ENCODE measurements around the gene PHOSPHO2. TPM values are rescaled to one million over a fixed set of nuclear protein-coding genes. Genes with fewer than 3 reads are reported as not detected.

Gene PHOSPHO2, protein sequence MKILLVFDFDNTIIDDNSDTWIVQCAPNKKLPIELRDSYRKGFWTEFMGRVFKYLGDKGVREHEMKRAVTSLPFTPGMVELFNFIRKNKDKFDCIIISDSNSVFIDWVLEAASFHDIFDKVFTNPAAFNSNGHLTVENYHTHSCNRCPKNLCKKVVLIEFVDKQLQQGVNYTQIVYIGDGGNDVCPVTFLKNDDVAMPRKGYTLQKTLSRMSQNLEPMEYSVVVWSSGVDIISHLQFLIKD
- polyA plus RNA-seq (ENCODE audit: insufficient read length in 12 of 12), result 1 to 10 TPM in 10 of 12 donors, not detected in 2; 4.3 to 7.8 (median 6.1) TPM
- long read RNA-seq, donor 1, transcript PHOSPHO2-201 (4 exons, 1,125 nt), result major isoform, 5 of 5 reads
- long read RNA-seq, donor 1, partial matches to known transcripts, result 0 of 5 reads
- long read RNA-seq, donor 1, other reads (novel, unspliced or antisense), result 0 of 5 reads
- long read RNA-seq, donor 2, result 0 reads
- long read RNA-seq, donor 3, result 0 reads
- long read RNA-seq, donor 4, partial matches to known transcripts, result 0 of 2 reads
- long read RNA-seq, donor 4, other reads (novel, unspliced or antisense), result 0 of 2 reads
- long read RNA-seq, donor 5, partial matches to known transcripts, result 0 of 2 reads
- long read RNA-seq, donor 5, other reads (novel, unspliced or antisense), result 0 of 2 reads
- long read RNA-seq, donor 6, result 0 reads
- long read RNA-seq, donor 7, partial matches to known transcripts, result 0 of 1 reads
- long read RNA-seq, donor 7, other reads (novel, unspliced or antisense), result 0 of 1 reads
- long read RNA-seq, donor 8, partial matches to known transcripts, result 0 of 1 reads
- long read RNA-seq, donor 8, other reads (novel, unspliced or antisense), result 0 of 1 reads
- long read RNA-seq, donor 9, partial matches to known transcripts, result 0 of 1 reads
- long read RNA-seq, donor 9, other reads (novel, unspliced or antisense), result 0 of 1 reads
- long read RNA-seq, donor 10, result 0 reads
- long read RNA-seq, donor 11, partial matches to known transcripts, result 0 of 1 reads
- long read RNA-seq, donor 11, other reads (novel, unspliced or antisense), result 0 of 1 reads

DNA sequence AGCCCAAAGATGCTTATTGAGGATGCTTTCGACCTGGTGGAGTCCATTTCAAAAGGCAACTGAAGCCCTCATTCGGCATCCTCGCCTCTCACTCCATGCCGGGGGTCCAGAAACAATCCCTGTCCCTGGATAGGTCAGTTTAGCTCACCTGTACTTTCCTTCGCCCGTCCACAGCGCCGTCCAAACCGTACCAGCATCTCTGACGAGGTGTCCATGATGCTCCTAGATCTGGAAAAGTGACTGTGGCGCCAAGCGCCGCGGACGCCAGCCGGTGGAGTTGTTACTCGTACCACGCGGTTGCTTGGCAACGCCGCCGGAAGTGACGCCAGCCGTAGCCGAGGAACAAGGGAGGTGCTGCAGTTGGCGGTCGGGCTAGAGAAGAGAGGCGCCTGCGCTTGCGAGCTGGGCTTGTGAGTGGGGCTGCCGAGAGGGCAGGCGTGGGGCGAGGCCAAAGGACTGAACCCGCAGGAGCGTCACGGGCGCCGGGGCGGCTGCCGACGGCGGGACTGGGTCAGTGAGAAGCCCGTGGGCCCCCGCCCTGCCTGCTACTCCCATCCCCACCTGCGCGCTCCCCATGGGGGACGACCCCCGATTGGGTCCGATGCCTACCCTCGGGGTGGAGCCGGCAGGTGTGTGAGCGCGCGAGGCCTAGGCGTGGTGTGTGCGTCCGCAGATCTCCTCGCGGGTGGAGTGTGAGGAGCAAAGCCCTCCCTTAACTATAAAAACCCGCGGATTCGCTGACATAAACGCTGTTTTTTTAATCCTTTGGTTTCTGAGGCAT is at the start of gene PHOSPHO2, which contains the start of gene CFAP210:
PHOSPHO2 (plus strand) TSS at position 357 of the 781 bp plus-strand sequence. CDS start 6,503 bp downstream, outside the sequence.
CFAP210 (minus strand) TSS at position 293 of the 781 bp plus-strand sequence; CDS start at position 215, 78 bp downstream.
- DNase-seq, result peak; percentile 96

GRCh38 chr2:169647496-169647895 is 46.8 kb upstream of the PHOSPHO2 start:
- DNase-seq, result no peak

GRCh38 chr2:169649278-169649677 is 45.0 kb upstream of the PHOSPHO2 start:
- DNase-seq, result no peak

- no peak for DNase-seq
These were observed 40.6 kb upstream of the PHOSPHO2 start for GRCh38 chr2:169653636-169654035.

DNA sequence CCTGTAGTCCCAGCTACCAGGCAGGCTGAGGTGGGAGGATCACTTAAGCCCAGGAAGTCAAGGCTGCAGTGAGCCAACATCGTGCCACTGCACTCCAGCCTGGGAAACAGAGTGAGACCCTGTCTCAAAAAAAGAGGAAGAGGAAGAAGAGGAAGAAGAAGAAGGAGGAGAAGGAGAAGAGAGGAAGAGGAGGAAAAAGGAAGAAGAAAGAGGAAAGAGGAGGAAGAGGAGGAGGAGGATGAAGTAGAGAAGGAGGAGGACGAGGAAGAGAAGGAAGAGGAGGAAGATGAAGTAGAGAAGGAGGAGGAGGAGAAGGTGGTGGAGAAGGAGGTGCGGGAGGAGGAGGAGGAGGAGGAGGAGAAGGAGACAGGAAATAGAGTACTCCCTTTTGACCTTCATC is 38.1 kb upstream of the PHOSPHO2 start:
- no peak for DNase-seq

- DNase-seq, result no peak
These were observed 35.4 kb upstream of the PHOSPHO2 start for GRCh38 chr2:169658877-169659276.

- no peak for DNase-seq
These were observed 34.9 kb upstream of the PHOSPHO2 start for GRCh38 chr2:169659320-169659719.

GRCh38 chr2:169661265-169661664 is 33.0 kb upstream of the PHOSPHO2 start:
- DNase-seq, result no peak

DNA sequence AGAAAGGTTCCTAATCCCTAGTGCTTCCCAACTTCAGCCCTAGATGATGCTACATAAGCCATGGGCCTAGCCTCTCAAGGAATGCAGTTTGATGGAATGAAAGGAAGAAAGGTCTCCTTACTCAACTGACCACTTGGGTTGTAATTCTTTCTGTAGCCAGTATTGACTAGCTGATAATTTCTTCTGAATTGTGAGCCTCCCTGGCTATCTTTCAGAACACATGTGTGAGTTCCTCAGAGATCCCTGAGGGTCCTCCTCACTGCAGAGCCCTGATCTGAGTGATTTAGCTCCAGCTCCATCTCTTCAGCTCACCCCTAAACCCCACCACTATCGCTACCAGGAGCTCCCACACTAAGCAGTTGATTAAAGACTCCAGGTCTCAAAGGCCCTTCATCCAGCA is 31.5 kb upstream of the PHOSPHO2 start:
- no peak for DNase-seq

DNA sequence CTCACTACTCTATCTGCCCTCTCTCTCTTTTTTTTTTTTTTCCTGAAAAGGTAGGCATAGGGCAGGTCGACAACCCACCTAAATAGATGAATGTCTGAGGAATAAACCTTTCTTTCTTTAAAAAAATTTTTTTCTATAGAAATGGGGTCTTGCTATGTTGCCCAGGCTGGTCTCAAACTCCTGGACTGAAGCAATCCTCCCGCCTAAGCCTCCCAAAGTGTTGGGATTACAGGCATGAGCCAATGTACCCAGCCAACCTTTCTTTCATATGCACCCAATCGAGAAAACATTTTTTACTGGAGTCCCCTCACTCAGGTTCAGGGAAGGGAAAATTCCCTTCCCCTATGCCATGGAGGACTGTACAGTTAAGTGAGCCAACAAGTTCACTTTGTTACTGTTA is 31.0 kb upstream of the PHOSPHO2 start:
- no peak for DNase-seq

- no peak for DNase-seq
These were observed 29.7 kb upstream of the PHOSPHO2 start for GRCh38 chr2:169664600-169664977.

DNA sequence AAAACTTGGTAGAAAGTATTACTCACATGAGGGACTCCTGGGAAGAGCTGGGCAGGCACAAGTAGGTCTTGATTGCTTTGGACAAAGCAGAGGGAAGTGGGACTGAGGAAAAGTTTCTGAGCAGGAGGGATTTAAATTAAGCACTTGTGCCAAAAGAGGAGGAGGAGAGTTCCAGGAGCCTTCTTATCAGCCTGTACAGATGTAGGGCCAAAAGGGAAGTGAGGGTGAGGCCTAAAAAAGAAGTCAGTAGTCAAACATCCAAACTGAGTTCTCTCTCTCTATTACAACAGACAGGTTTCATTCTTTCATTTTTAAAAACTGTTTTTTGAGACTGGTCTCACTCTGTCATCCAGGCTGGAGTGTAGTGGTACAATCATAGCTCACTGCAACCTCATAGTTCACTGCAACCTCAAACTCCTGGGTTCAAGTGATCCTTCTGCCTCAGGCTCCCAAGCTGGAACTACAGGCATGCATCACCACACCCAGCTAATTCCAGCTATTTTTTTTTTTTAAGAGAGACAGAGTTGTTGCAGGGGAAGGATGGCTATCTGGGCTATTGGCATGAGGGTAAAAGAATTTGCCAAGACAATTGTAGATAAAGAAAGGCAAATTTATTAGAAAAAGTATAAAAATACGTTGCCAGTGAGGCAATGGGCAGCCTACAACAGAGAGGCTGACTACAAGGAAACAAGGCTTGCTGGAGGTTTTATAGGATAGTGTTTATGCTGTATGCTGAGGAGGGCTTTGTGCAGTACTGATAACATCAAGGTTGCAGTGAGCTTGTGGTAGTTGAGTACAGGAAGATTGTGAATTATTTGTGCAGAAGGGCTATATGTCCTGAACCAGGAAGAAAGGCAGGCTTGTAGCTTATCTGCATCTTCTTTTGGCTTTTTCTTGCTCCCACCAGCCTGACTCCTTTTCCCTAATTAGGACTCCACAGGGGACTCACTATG is 29.0 kb upstream of the PHOSPHO2 start:
- no peak for DNase-seq

DNA sequence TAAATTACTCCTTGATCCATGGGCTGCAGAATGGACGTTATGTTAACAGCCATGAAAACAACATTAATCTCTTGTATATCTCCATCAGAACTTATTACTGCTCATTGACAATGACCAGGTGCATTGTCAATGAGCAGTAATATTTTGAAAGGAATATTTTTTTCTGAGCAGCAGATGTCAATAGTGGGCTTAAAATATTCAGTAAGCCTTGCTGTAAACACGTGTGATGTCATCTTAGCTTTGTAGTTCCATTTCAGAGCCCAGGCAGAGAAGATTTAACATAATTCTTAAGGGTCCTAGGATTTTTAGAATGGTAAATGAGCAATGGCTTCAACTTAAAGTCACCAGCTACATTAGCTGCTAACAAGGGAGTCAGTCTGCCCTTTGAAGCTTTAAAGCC is 26.7 kb upstream of the PHOSPHO2 start:
- no peak for DNase-seq

DNA sequence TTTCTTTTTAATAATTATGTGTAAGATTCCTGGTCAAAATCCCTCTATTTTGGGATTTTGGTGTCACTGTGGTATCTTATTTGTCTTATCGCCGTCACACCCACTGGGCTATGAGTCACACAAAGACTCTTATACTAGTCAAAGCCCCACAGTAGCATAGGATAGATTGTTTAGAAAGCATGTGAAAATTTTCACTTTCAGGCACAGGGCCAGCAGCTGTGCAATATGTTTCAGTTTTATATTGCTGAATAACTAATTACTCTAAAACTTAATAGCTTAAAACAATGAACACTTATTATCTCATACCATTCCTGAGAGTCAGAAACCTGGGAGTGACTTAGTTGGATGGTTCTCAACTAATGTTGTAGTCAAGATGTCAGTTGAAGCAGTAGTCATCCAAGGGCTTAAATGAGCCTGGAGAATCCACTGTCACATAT is 24.0 kb upstream of the PHOSPHO2 start:
- no peak for DNase-seq

DNA sequence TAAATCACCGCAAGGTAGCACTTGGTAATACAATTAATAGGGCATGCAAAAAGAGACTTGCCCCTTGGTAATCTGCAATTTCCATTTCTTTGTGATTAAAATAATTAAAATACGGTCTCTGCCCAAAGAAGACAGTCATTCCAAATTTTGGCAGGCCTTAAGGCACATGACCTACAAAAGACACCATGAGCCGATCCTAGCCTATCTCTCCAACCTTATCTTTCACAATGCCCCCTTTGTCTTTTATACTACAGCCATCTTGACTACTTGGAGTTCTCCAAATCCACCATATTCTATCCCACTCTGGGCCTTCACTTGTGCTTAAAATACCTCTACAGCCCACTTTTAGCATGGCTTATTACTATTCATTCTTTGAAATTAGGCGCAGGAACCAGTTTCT is 23.3 kb upstream of the PHOSPHO2 start:
- DNase-seq, result no peak

GRCh38 chr2:169672406-169672805 is 21.9 kb upstream of the PHOSPHO2 start:
- no peak for DNase-seq

GRCh38 chr2:169673106-169673505 is 21.2 kb upstream of the PHOSPHO2 start:
- no peak for DNase-seq

- no peak for DNase-seq
These were observed 20.3 kb upstream of the PHOSPHO2 start for GRCh38 chr2:169673921-169674320.

- no peak for DNase-seq
These were observed 17.9 kb upstream of the PHOSPHO2 start for GRCh38 chr2:169676357-169676756.

- DNase-seq, result no peak
These were observed 17.4 kb upstream of the PHOSPHO2 start for GRCh38 chr2:169676850-169677249.

Data from muscle of arm (tissue), 14 donors.